ENCODE data around the gene PLD2.

Gene PLD2

GRCh38 chr17:4806777-4807604, at the start of gene PLD2:
PLD2 (plus strand) TSS chr17:4807152; CDS start chr17:4807773, 621 bp downstream.
- peak; percentile 83 for DNase-seq

DNA sequence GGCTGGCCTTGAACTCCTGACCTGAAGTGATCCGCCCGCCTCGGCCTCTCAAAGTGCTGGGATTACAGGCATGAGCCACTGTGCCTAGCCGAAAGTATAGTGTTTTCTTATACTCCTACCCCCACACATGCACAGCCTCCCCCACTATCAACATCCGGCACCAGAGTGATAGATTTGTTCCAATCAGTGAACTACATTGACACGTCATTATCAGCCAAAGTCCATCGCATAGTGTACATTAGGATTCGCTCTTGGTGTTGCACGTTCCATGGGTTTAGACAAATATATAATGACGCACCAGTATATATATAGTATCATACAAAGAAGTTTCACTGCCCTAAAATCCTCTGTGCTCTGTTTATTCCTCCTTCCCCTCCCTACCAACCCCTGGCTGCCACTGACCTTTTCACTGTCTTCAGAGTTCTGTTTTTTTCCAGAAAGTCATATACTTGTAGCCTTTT, 47.1 kb upstream of the PLD2 start:
- DNase-seq: no peak

DNA sequence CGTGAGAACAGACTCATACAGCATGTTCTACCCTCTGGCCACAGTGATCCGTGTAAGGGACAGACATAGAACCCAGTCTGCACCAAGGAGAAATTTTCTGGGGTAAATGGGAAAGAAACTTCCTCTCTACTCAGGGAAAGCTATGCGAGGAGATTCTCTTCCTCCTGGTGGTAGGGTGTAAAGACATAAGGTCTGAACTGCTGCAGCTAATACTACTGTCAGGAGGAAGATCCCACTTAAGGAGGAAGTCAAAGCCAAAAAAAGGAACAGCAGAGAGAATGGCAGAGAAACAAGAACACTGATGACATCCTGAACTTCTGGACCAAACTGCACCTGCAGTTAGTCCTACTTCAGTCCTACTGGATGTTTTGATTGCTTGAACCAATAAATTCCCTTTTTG, 42.4 kb upstream of the PLD2 start:
- DNase-seq: no peak

DNA sequence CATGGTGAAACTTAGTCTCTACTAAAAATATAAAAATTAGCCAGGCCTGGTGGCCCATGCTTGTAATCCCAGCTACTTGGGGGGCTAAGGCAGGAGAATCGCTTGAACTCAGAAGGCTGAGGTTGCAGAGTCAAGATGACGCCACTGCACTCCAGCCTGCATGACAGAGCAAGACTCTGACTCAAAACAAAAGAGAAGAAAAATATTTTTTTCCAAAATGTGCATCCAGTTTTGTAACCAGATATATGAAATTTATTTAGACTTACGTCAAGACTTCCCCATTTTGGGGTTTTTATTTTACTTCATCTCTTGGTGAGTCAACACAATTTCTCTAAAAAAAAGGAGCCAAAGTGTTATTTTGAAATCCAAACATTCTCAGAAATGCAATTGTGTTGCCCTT, 40.8 kb upstream of the PLD2 start:
- no peak for DNase-seq

DNA sequence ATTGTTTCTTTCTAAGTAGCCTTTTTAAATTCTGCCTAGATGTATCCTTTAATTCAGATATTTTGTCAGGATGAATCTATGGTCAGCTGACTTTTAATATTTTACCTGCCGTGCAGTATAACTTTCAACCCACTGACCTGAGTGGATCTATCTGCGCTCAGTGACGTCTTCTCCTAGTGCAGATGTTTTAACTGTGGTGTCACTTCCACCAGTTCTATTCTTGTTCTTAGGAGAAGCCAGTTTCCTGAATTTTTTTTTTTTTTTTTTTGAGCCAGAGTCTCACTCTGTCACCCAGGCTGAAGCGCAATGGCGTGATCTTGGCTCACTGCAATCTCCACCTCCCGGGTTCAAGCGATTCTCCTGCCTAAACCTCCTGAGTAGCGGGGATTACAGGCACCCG, 40.2 kb upstream of the PLD2 start:
- no peak for DNase-seq

GRCh38 chr17:4768298-4768697, 38.7 kb upstream of the PLD2 start:
- no peak for DNase-seq

DNA sequence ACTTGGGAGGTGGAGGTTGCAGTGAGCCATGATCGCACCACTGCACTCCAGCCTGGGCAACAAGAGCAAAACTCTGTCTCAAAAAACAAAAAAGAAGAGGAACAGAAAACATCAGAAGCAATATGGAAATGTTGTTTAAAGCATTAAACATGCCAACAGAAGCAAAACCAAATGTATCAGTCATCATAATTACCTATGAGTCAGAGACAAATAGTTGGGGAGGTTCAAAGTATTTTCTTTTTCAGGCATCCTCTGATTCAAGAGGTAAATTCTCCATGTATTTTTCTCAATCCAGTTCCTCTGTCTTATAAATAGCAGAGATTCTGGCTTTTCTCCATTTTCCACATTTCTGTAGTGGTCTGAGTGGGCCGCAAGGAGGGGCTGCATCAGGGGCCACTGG, 37.3 kb upstream of the PLD2 start:
- DNase-seq: no peak

DNA sequence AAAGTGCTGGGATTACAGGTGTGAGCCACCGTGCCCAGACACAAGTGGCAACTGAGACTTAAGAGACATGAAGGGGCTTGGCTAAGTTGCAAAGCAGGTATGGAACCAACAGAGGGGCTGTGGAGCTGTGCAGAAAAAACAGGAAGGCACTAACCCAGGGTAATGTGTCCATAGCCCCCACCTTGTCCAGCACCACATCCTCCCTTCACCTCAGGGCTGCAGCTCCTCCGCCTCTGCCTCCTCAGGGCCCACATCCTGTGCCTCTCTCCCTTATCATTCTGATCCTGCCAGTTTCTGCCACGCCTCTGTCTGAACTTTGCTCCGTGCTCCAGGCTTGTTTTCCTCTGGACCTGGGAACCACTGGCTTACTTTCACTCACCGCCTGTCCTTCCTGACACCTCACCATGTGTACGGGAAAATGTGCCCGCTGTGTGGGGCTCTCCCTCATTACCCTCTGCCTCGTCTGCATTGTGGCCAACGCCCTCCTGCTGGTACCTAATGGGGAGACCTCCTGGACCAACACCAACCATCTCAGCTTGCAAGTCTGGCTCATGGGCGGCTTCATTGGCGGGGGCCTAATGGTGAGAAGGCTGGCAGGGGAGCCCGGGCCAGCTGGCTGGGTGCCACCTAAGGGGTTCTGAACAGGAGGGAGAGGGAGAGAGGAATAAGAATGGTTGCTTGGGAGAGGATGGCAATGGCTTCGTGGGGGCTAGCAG, 35.3 kb upstream of the PLD2 start, which contains the start of gene TM4SF5:
TSS of gene TM4SF5 (plus strand) at position 368 of the 716 bp plus-strand sequence. CDS start at position 405, 37 bp downstream.
- DNase-seq: no peak

DNA sequence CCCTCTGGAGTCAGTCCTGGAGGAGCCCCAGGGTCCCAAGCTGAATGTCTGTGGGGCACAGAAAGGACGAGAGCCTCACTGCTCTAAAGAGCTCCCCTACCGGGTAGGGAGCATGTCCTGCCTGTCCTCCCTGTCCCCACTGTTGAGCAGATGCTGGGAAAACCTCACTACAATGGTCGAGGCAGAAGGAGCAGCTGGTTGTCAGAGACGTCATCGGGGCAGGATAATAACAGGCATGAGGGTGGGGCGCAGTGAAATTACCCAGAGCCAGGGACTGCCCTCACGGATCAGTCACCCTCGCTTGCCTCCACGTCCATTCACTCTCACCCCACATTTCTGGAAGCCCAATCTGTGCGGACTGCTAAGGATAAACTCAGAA, 34.7 kb upstream of the PLD2 start:
- DNase-seq: no peak

DNA sequence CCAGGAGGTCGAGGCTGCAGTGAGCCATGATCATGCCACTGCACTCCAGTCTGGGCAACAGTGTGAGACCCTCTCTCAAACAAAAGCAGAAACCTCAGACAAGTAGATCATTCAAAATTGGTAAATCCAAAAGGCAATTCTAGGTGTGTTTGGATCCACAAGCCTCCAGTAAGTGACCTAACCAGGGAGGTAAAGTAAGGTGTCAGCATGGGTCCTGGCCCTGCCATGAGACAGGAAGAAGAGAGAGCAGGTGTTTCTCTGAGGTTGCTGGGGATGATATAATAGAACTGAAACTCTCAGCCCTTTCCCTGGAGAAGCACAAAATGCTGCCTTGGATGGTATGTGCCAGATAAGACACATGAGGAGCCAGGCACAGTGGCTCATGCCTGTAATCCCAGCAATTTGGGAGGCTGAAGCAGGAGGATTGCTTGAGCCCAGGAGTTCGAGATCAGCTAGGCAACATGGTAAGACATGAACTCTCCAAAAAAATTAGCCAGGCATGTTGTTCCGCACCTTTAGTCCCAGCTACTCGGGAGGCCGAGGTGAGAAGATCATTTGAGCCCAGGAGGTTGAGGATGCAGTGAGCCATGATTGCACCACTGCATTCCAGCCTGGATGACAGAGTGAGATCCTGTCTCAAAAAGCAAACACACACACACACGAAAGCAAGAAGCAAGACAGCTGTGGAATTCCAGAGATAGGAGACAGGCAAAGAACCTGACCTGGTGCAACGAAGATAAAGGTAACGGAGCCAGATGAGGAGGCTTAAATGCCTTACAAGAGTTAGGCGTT, 28.8 kb upstream of the PLD2 start:
- DNase-seq: no peak

DNA sequence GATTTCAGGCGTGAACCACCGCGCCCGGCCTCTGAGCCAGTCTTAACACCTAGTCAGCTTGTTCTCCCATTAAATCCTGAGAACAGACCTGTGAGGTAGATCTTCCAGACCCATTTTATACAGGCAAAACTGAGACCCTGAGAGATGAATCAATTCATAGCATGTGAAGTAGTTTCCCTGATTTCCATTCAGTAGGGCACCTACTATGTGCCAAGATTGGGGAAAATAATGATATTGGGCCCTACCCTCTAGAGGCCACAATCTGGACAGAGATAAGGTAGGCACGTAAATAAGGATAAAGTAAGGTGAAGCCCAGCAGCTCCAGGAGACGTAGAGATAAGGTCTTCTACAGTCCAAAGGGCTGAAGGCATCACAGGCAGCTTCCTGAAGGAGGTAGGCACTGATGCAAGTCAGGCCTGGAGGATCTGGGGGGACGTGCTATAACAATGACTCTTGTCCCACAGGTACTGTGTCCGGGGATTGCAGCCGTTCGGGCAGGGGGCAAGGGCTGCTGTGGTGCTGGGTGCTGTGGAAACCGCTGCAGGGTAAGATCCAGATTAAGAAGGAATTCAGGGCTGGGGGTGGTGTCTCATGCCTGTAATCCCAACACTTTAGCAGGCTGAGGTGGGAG, 26.5 kb upstream of the PLD2 start:
- no peak for DNase-seq

DNA sequence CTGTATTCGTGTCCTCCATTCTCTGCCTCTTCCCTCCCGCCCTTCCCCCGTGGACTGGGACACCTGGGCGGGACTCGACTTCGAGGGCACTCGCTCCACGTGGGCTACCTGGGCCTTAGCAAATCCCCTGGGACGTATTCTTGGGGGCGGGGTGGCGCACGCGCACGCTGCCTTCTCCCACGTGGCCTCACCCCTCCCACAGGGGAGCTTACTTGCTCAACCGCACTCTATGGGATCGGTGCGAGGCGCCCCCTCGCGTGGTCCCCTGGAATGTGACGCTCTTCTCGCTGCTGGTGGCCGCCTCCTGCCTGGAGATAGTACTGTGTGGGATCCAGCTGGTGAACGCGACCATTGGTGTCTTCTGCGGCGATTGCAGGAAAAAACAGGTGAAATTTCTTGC, 24.3 kb upstream of the PLD2 start:
- DNase-seq: no peak

DNA sequence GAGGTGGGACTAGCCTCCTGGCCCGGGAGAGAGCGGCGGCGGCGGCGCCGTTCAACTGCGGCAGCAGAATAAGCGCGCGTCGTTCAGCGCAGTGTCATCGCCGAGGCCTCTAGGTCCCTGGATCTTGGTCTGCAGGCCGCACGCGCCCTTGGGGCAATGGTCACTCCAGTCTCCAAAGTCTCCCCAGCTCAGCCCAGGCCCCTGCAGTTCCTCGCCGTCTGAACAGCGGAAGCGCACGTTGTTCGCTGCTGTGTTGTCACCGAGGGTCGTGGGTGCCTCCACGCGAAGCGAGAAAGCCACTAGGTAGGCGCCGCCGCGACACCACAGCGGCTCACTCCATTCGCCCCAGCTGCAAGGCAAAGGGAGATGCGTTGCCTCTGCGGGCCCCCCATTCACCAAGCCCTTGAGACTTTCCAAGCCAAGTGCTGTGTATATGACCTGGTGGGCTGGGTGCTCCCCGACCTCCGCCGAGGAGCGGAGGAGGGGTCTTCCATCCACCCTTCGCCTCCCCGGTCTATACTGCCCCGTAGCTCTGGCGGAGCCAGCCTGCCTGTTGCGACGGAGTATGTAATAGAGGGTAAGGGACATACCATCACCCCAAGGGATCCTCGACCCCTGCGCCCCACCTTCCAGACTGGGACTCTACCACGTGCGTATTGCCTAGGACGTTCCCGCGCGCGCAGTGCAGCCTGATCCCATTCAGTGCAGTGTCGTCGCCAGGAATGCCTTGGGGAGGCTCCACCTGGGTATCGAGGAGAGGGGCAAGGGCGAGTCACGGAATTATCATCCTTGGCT, 21.4 kb upstream of the PLD2 start:
- DNase-seq: no peak

DNA sequence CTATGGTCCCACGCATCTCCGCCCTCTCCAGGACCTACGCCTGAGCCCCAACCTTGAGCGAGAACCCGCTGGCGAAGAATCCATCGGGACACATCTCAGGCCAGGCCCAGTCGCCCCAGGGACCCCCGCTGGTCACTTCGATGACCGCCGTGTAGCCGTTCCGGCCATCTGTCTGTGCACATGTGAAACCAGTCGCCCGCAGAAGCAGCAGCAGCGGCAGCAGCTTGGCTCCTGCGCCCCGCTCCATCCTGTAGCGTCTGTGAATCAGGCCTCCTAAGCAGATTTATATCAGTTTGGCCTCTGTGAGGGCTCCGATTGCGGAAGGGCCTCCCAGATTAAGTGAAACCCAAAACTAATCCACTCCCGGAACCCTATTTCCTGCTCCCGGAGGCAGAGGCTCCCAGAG, 20.8 kb upstream of the PLD2 start, which contains the start of gene VMO1:
TSS of gene VMO1 (minus strand) at position 259 of the 406 bp plus-strand sequence. CDS start at position 247, 12 bp downstream.
- no peak for DNase-seq

- DNase-seq: no peak
Measured at GRCh38 chr17:4786516-4786915, 20.4 kb upstream of the PLD2 start.

- DNase-seq: no peak
Measured at GRCh38 chr17:4788159-4788806, 18.7 kb upstream of the PLD2 start.

DNA sequence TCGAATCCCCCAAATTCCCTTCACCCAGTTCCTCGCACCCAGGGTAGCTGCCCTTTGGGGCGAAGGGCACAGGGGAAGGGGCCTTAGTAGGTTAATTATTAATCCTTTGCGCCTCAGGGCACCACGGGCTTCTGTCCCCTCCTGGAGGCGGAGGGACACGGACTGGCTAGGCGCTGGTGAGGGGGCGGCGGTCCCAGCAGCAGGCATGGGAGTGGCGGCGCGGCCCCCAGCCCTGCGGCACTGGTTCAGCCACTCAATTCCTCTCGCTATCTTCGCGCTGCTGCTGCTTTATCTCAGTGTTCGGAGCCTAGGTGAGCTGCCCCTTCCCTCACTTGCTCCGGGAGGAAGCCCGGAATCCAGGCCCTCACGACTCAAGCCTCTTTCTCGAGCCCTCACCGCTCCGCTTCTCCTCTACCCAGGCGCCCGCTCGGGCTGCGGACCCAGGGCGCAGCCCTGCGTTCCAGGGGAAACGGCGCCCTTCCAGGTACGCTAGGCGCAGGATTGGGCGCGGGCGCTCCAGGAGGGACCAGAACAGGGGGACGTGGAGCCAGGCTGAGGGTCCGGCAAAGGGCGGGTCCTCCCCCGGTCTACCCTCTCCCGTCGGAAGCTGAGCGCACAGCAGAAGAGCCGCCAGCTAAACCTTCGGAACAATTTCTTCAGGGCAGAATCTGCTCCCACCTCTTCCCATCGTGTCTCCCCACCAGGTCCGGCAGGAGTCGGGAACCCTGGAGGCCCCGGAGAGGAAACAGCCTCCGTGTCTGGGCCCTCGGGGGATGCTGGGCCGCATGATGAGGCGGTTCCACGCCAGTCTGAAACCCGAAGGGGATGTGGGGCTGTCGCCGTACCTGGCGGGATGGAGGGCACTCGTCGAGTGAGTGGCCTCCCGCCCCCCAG, 17.9 kb upstream of the PLD2 start, which contains the start of gene GLTPD2:
TSS of gene GLTPD2 (plus strand) at position 158 of the 894 bp plus-strand sequence. CDS start at position 206, 48 bp downstream.
- no peak for DNase-seq

GRCh38 chr17:4789701-4789950, 17.3 kb upstream of the PLD2 start:
- DNase-seq: no peak

GRCh38 chr17:4789951-4790704, 16.8 kb upstream of the PLD2 start:
- peak; percentile 69 for DNase-seq

DNA sequence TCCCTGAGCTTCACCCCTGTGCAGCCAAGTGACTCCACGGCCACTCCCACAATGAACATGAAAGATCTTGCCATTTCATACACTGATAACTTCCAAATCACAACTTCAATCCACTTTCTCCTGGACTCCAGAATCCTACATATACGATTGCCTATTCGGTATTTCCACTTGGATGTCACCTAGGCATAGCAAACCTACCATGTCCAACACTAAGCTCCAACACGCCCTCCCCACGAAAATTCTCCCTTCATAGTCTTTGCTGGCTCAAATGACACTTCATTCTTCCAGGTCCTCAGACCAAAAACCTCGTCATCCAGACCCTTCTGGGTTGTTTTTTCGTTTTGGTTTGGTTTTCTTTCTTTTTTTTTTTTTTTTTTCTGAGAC, 16.3 kb upstream of the PLD2 start:
- no peak for DNase-seq

Data from activated gamma-delta T cell treated with Interleukin-2 at 50 U/mL for 16 hours (primary cell).